Measurements from ENCODE around the gene PRRT1B. TPM values are rescaled to one million over a fixed set of nuclear protein-coding genes. Genes with fewer than 3 reads are reported as not detected.
A peak's percentile ranks its signal among the peaks of the same experiment; 100 is the strongest.
"Not testable (repeated sequence)": the region's sequence is repeated elsewhere in the genome, so short reads cannot be mapped to it uniquely, and the experiment has no call there.

The PRRT1B gene
- total RNA-seq, 1 experiment from 2014 or later = not detected

DNA sequence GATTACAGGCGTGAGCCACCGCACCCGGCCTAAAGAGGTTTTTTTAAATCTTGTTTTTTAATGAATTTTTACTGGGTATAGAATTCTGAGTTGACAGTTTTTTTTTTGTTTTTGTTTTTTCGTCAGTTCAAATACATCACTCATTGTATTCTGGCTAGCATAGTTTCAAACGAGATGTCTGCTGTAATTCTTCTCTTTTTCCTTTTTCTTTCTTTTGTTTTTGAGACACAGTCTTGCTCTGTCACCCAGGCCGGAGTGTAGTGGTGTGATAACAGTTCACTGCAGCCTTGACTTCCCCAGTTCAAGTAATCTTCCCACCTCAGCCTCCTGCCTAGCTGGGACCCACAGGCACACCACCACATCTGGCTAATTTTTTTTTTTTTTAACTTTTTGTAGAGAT lies 2.2 kb upstream of the PRRT1B start:
- H3K9me3 ChIP-seq (ENCODE audit: low read depth, low read length, poor library complexity, severe bottlenecking) = peaks cover 21% of the 10 kb centered on the region
- peaks cover 38% of the 10 kb centered on the region for H3K27me3 ChIP-seq (replicated peaks; ENCODE audit: insufficient read depth, low read depth, low read length, poor library complexity)
- H3K36me3 ChIP-seq (ENCODE audit: insufficient read depth, low read length, poor library complexity, severe bottlenecking) = no peaks in the 10 kb centered on the region
- TF ChIP-seq, protein P1, sequence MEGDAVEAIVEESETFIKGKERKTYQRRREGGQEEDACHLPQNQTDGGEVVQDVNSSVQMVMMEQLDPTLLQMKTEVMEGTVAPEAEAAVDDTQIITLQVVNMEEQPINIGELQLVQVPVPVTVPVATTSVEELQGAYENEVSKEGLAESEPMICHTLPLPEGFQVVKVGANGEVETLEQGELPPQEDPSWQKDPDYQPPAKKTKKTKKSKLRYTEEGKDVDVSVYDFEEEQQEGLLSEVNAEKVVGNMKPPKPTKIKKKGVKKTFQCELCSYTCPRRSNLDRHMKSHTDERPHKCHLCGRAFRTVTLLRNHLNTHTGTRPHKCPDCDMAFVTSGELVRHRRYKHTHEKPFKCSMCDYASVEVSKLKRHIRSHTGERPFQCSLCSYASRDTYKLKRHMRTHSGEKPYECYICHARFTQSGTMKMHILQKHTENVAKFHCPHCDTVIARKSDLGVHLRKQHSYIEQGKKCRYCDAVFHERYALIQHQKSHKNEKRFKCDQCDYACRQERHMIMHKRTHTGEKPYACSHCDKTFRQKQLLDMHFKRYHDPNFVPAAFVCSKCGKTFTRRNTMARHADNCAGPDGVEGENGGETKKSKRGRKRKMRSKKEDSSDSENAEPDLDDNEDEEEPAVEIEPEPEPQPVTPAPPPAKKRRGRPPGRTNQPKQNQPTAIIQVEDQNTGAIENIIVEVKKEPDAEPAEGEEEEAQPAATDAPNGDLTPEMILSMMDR (conservative IDR thresholded peaks at IDR 0.05; ENCODE audit: low read depth, low read length) = no peak
- TF ChIP-seq EZH2 (IDR thresholded peaks at IDR 0.05; ENCODE audit: borderline replicate concordance, low read depth, low read length, poor library complexity, severe bottlenecking) = no peak
- no TSS peak for BruUV-seq (replicated peaks)
- ChIA-PET POLR2A (ENCODE audit: low non-redundant PET) (no interaction called here), CTCF (no interaction called here)
- peaks cover 11% of the 10 kb centered on the region for H3K4me1 ChIP-seq (ENCODE audit: insufficient read depth, low read length, poor library complexity, severe bottlenecking)
- DNase-seq (ENCODE audit: low spot score) = no peak
- H3K27ac ChIP-seq (ENCODE audit: low read depth, low read length, poor library complexity, severe bottlenecking) = no peak overlapping the region
- intact Hi-C loops (cut with micrococcal nuclease; ENCODE audit: unreplicated experiment) = no loop called here
- H3K4me3 ChIP-seq (ENCODE audit: low read depth, low read length, poor library complexity, severe bottlenecking) = no peak overlapping the region

GRCh38 chr9:131545786-131546335 lies 538 bp downstream of the PRRT1B start:
- ChIA-PET POLR2A (ENCODE audit: low non-redundant PET) (no interaction called here), CTCF (no interaction called here)
- DNase-seq (ENCODE audit: low spot score) = no peak
- no peaks in the 10 kb centered on the region for H3K36me3 ChIP-seq (ENCODE audit: insufficient read depth, low read length, poor library complexity, severe bottlenecking)
- TF ChIP-seq, protein P1 (conservative IDR thresholded peaks at IDR 0.05; ENCODE audit: low read depth, low read length) = no peak
- peak; percentile 71 for TF ChIP-seq EZH2 (IDR thresholded peaks at IDR 0.05; ENCODE audit: borderline replicate concordance, low read depth, low read length, poor library complexity, severe bottlenecking)
- peaks cover 21% of the 10 kb centered on the region for H3K9me3 ChIP-seq (ENCODE audit: low read depth, low read length, poor library complexity, severe bottlenecking)
- peaks cover 11% of the 10 kb centered on the region for H3K4me1 ChIP-seq (ENCODE audit: insufficient read depth, low read length, poor library complexity, severe bottlenecking)
- H3K27ac ChIP-seq (ENCODE audit: low read depth, low read length, poor library complexity, severe bottlenecking) = no peak overlapping the region
- no TSS peak for BruUV-seq (replicated peaks)
- peaks cover 41% of the 10 kb centered on the region for H3K27me3 ChIP-seq (replicated peaks; ENCODE audit: insufficient read depth, low read depth, low read length, poor library complexity)
- intact Hi-C loops (cut with micrococcal nuclease; ENCODE audit: unreplicated experiment) = no loop called here
- peak overlapping the region; percentile 33 for H3K4me3 ChIP-seq (ENCODE audit: low read depth, low read length, poor library complexity, severe bottlenecking)

DNA sequence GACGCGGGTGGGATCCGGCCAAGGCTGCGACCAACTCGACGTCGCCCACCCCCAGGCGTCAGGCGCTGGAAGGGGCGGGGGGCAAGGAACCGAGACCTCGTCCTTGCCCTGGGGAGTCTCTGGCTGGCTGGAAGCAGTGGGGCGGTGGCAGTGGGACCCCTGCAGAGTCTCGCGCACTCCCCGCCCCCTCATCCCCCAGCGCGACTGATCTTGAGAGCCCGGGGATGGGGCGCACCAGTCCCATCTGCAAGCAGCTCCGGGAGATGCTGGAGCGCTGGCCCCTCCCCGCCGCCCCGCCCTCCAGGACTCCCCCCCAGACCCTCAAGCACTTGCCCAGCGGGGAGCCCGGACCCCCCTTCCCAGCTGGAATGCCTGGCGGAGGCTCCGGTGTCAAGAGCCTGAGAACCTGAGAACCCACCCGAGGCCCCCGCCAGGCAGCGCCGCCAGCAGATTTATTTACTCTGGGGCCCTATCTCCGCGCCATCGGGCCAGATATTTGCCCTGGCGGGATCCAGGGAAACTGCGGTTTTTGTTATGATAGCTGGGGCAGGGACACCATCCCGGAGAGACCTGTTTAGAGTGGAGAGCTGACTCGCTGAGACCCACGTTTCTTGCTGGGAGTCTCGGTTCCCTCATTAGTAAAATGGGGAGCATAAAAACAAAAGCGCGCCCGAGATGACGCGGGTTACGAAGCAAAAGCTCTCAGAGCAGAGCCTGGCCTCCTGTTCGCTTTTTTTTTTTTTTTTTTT lies 1.2 kb downstream of the PRRT1B start:
- CTCF ChIA-PET = interaction anchor here (0.6 kb wide), 1 partner anchor 744 kb away, joined by 7 read pairs; no protein-coding TSS in a partner anchor

GRCh38 chr9:131549186-131549585 lies 3.9 kb downstream of the PRRT1B start:
- H3K4me3 ChIP-seq (ENCODE audit: low read depth, low read length, poor library complexity, severe bottlenecking); POLR2A ChIA-PET (ENCODE audit: low non-redundant PET); H3K27ac ChIP-seq (ENCODE audit: low read depth, low read length, poor library complexity, severe bottlenecking); DNase-seq (ENCODE audit: low spot score); CTCF ChIA-PET; intact Hi-C loops (cut with micrococcal nuclease; ENCODE audit: unreplicated experiment); H3K9me3 ChIP-seq (ENCODE audit: low read depth, low read length, poor library complexity, severe bottlenecking); H3K36me3 ChIP-seq (ENCODE audit: insufficient read depth, low read length, poor library complexity, severe bottlenecking); BruUV-seq (replicated peaks): not testable (repeated sequence)
- Histone ChIP-seq H3K27me3 (replicated peaks; ENCODE audit: insufficient read depth, low read depth, low read length, poor library complexity) (peaks cover 45% of the 10 kb centered on the region), H3K4me1 (ENCODE audit: insufficient read depth, low read length, poor library complexity, severe bottlenecking) (peaks cover 11% of the 10 kb centered on the region)

More for the DNA sequence above, 1.2 kb downstream of the PRRT1B start:
- intact Hi-C loops (cut with micrococcal nuclease; ENCODE audit: unreplicated experiment) = no loop called here
- BruUV-seq (replicated peaks) = no TSS peak
- Histone ChIP-seq H3K9me3 (ENCODE audit: low read depth, low read length, poor library complexity, severe bottlenecking) (peaks cover 21% of the 10 kb centered on the region), H3K4me1 (ENCODE audit: insufficient read depth, low read length, poor library complexity, severe bottlenecking) (peaks cover 11% of the 10 kb centered on the region), H3K27me3 (replicated peaks; ENCODE audit: insufficient read depth, low read depth, low read length, poor library complexity) (peaks cover 41% of the 10 kb centered on the region), H3K27ac (ENCODE audit: low read depth, low read length, poor library complexity, severe bottlenecking) (no peak overlapping the region), H3K4me3 (ENCODE audit: low read depth, low read length, poor library complexity, severe bottlenecking) (peak overlapping the region; percentile 33), H3K36me3 (ENCODE audit: insufficient read depth, low read length, poor library complexity, severe bottlenecking) (no peaks in the 10 kb centered on the region)
- peak; percentile 33 for DNase-seq (ENCODE audit: low spot score)
- TF ChIP-seq EZH2 (IDR thresholded peaks at IDR 0.05; ENCODE audit: borderline replicate concordance, low read depth, low read length, poor library complexity, severe bottlenecking) = no peak
- TF ChIP-seq, protein P1 (conservative IDR thresholded peaks at IDR 0.05; ENCODE audit: low read depth, low read length) = no peak
- POLR2A ChIA-PET (ENCODE audit: low non-redundant PET) = no interaction called here

DNA sequence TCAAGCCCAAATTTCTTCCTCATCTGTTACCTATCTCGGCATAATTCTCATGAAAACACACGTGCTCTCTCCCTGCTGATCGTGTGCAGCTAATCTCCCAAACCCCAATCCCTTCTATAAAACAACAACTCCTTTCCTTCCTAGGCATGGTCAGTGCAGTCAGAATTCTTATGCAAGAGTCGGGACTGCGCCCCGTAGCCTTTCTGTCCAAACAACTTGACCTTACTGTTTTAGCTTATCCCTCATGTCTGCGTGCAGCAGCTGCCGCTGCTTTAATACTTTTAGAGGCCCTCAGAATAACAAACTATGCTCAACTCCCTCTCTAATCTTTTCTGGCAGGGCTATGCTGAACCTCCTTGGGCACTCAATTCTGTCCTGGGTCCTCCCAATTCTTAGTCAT lies 5.1 kb downstream of the PRRT1B start:
- BruUV-seq (replicated peaks); H3K36me3 ChIP-seq (ENCODE audit: insufficient read depth, low read length, poor library complexity, severe bottlenecking); H3K9me3 ChIP-seq (ENCODE audit: low read depth, low read length, poor library complexity, severe bottlenecking); CTCF ChIA-PET; DNase-seq (ENCODE audit: low spot score); intact Hi-C loops (cut with micrococcal nuclease; ENCODE audit: unreplicated experiment); POLR2A ChIA-PET (ENCODE audit: low non-redundant PET); H3K27ac ChIP-seq (ENCODE audit: low read depth, low read length, poor library complexity, severe bottlenecking); H3K4me3 ChIP-seq (ENCODE audit: low read depth, low read length, poor library complexity, severe bottlenecking): not testable (repeated sequence)
- Histone ChIP-seq H3K27me3 (replicated peaks; ENCODE audit: insufficient read depth, low read depth, low read length, poor library complexity) (peaks cover 43% of the 10 kb centered on the region), H3K4me1 (ENCODE audit: insufficient read depth, low read length, poor library complexity, severe bottlenecking) (peaks cover 11% of the 10 kb centered on the region)
